Stimulated activated CD4-positive, alpha-beta T cell treated with anti-CD3 and anti-CD28 coated beads, Interleukin-2, amount 100 ng/mL, for 48 hours (primary cell): ENCODE measurements around the gene OR2G6.

Source experiments
- DNase-seq, 2 donors: peaks; one replicate each; pipeline ENCODE4 v3.0.0-alpha.2; 2020

The OR2G6 gene

DNA sequence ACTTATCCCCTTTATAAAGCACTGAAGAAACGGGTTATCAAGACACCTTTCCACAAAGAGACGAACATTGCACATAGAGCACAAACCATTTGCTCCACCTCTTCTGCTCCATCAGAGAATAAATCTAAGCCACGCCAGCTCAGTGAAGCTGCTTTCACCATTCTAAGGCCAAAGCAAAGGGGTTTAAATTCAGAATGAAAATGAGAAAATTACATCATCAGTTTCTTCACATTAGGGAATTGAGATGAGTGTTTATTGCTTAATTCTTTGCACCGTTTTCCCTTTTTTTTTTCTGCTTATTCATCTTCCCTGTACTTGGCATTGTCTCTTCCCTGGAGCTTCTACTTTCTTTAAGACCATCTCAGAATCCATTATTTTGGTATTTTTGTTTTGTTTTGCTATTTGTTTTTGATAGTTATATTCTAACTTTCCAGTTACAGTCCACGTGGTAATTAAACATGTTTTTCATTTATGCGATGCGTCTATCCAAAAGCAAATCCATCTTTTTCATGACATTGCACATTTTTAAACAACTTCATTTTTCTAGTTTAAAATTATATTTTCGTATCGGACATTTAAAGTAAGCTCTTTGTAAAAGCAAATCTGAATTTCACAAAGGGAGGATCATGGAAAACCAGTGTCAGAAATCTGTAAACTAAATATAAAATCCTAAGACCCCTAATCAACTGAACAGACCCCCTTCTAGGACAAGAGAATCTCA lies 68.5 kb downstream of the OR2G6 start:
- DNase-seq: no peak
